ENCODE measurements around the gene SMC3.
"Not testable (repeated sequence)": the region's sequence is repeated elsewhere in the genome, so short reads cannot be mapped to it uniquely, and the experiment has no call there.

The SMC3 gene

GRCh38 chr10:110591760-110592159, 24.3 kb downstream of the SMC3 start:
- no peak for DNase-seq

- DNase-seq = no peak
Observed at GRCh38 chr10:110597476-110597875, 30.0 kb downstream of the SMC3 start.

DNA sequence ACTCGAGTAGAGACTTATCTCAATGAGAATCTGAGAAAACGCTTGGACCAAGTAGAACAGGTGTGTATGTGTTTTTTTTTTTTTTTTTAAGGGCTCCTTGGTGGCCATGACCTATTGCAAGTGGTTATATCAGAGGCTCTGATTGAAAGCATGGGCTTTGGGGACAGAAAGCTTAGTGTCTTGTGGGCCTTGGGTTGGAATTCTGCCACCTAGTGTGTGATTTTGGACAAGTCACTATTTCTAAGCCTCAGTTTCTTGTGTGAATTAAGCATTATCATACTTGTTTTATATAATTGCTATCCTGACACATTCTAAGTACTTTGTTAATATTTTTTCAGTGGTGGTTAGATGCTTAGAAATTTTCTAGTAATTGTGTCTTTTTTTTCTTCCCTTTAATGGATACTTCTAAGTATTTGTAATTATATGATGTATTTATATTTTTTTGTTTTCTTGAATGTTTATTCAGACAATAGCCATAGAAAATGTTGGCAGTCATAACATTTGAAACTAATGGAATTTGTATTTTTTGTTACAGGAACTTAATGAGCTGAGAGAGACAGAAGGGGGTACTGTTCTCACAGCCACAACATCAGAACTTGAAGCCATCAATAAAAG, 33.1 kb downstream of the SMC3 start:
- peak; percentile 44 for DNase-seq

DNA sequence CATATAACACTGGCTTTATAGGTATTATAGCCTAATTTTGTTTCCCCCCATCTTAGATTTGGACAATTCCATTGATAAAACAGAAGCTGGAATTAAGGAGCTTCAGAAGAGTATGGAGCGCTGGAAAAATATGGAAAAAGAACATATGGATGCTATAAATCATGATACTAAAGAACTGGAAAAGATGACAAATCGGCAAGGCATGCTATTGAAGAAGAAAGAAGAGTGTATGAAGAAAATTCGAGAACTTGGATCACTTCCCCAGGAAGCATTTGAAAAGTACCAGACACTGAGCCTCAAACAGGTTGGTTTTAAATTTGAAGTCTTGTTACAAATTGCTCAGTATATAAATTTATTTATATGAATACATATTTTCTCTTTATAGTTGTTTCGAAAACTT, 34.1 kb downstream of the SMC3 start:
- no peak for DNase-seq

DNA sequence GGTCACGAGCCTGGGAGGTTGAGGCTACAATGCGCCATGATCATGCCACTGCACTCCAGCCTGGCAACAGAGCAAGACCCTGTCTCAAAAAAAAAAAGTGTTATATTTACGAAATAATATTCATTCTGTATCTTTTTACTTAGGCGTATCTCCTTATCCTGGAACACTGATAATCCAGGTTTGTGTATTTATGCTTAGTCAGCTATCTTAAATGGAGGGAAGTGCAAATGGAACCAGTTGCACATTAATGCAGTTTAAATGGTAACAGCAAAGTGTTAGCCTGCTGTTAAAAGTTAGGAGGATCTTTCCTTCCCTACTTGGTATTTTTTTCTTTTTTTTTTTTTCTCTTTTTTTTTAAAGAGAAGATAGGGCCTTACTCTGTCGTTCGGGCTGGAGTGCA, 40.6 kb downstream of the SMC3 start:
- DNase-seq = no peak

DNA sequence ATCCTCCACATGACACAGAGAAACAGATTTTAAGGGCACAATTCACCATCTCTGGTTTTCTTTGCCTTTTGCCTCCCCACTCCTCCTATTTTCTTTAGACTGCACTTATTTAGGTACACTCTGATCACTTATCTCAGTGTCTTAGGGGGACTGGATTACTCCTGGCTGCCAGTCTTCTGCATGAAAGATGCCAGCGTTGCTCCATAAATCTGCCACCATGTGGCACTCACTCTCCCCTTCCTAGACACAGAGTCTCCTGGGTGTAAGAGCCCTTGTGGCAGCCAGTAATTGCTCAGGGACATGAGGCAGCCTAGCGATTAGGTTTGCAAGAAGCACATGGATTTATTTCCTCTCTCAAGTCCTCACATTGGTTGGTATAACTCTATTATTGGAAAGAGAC, 42.1 kb downstream of the SMC3 start:
- DNase-seq = no peak

DNA sequence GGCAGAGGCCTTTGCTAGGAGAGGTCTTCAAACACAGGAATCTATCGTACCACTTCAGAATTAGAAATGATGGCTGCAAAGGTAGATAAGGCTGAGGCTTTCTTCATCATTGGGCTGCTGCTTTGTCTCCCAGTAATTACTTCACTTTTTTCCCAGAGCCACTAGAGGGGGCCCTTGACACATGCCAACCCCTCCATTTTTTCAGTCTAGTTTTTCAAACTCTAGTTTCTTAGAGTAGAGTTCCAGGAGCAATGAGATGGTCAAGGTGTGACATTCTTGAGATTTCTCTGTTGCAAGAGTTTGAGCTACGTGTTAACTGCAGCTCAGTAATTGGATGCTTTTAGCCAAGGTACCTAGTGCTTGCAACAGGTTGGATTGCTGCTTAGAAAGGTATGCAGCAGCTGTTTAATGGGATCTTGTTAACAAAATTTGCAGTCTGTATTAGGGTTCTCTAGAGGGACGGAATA, 42.8 kb downstream of the SMC3 start:
- DNase-seq = peak; percentile 62

DNA sequence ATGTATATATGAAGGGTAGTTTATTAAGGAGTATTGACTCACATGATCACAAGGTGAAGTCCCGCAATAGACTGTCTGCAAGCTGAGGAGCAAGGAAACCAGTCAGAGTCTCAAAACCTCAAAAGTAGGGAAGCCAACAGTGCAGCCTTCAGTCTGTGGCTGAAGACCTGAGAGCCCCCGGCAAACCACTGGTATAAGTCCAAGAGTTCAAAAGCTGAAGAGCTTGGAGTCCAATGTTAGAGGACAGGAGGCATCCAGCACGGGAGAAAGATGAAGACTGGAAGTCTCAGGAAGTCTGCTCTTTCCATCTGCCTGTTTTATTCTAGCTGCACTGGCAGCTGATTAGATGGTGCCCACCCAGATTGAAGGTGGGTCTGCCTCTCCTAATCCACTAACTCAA, 43.3 kb downstream of the SMC3 start:
- DNase-seq = not testable (repeated sequence)

- DNase-seq = no peak
Observed at GRCh38 chr10:110612087-110612486, 44.6 kb downstream of the SMC3 start.

GRCh38 chr10:110612629-110613028, 45.1 kb downstream of the SMC3 start:
- no peak for DNase-seq

GRCh38 chr10:110613341-110613995, 46.0 kb downstream of the SMC3 start:
- DNase-seq = peak; percentile 58

DNA sequence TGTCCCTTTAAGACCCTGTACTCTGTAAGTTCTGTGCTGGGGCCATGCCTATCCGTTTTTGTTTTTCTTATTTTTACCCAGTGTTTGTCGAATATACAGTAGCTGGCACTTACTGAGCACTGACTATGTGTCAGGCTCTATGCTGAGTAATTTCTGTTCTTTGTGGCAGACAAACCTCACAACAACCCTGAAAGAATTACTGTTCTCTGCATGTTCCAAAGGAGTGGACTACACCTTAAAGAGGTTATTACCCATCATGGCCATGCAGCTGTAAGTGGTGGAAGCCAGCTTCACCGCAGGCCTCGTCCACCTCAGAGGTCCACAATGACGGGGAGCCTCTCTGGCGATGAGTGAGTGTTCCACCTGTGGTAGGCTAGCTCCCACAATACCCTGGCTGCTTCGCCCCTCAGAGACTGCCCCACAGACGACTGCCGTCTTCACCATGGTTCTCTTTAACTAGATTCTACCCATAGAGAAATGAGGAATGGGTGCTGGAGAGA, 46.6 kb downstream of the SMC3 start:
- DNase-seq = no peak

DNA sequence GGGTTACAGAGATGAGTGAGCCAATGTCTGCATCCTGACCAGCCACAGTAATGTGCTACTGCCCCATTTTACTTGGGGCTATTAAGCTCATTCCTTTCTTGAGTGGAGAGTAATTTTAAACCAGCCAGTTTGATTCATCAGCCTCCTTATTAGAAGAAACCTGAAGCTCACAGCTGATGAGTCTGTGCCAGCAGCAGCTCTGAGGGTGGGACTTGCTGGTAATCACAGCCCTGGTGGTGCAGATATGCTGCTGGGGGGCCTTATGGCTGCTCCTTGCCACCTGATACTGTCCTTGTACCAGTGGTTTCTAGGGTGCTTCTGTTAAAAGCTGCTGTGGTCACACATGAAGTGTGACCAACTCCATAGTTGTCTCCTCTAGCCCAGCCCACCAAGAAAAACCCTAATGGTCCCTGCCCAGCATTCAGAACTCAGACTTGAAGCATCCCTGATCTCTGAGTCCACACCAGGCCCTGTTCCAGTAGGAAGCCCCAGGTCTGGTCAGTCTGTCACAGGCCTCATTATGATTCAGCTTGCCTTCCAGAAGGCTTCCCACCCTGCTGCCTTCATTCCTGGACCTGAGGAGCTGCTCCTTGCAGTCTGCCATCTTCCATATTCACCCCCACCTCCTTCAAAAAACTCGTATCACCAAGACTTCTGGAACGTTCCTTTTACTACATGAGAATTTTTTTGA, 47.7 kb downstream of the SMC3 start:
- DNase-seq = no peak

GRCh38 chr10:110616493-110617033, 49.1 kb downstream of the SMC3 start:
- DNase-seq = no peak

GRCh38 chr10:110617425-110618229, 50.1 kb downstream of the SMC3 start:
- DNase-seq = peak; percentile 14

DNA sequence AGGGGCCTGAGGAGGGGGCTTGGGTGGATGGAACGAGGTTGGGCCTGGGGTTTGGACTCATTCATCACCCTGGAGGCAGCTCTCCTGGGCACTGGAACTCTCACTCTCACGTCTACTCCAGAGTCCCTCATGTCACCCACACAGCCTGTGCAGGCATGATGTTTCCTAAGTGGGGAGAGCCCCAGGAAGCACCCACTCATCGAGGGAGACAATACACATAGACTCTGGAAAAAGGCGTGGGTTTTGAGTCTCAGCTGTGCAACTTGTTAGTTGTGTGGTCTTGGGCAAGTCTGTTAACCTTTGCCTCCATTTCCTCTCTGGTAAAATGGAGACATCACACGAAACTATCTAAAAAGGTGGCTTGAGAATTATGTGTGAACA, 50.7 kb downstream of the SMC3 start:
- peak; percentile 60 for DNase-seq

- no peak for DNase-seq
Observed at GRCh38 chr10:110619514-110620397, 52.3 kb downstream of the SMC3 start.

DNA sequence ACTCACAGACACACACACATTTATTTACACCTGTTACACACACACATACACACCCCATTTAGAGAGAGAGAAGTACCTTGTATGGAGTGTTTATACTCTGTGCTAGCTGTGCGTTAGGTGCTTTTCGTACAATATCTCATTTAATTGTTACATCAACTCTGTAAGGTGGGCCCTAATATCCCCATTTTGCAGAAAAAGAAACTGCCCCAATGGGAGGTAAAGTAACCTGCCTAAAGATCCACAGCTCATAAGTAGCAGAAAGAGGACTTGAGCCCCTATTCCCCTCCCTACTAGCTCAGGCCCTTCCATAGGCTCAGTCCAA, 52.9 kb downstream of the SMC3 start:
- no peak for DNase-seq

GRCh38 chr10:110623316-110623715, 55.8 kb downstream of the SMC3 start:
- DNase-seq = not testable (repeated sequence)

GRCh38 chr10:110625356-110625894, 57.9 kb downstream of the SMC3 start:
- no peak for DNase-seq

DNA sequence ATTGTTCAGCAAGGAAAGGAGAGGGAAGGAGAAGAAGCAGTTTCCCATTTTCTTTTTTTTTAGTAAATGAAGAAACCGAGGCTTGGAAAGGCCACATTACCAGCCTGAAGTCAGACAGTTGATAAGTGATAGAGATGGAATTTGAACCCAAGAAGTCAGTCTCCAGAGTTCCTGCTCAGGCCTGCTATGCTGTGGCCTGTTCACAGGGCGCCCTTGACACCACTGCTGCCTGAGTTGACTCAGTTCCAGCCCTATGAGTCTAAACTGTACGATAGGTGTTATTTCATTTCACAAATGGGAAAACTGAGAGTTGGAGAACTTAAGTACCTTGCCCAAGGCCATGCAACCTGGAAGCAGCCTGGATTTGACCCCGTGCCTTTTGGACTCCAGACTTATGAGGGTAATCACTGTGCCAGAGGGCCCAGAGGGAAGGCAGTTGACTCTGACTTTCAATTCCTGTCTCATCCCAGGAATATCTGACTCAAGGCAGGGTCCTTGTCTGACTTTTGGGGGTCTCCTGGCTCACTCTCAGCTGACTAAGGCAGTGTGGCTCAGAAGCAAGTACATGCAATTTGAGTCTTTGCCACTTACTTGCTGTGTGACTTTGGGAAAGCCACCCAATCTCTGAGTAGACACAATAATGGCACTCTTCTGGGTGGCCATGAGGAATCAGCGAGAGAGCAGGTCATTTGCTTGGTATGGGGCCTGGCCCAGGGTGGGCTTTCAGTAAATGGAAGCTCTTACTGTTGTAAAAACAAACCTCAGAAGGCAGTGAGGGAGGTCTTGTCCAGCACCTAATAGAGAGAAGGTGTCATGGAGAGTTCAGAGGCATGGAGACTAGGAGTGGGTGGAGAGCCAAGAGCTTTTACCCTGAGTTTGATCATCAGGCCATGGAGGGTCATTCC, 58.7 kb downstream of the SMC3 start:
- DNase-seq = no peak

Measured in stimulated activated CD4-positive, alpha-beta T cell treated with anti-CD3 and anti-CD28 coated beads, Interleukin-4, amount 100 ng/mL, for 24 hours (primary cell).